Measurements from ENCODE around the gene DCN. TPM values are rescaled to one million over a fixed set of nuclear protein-coding genes. Genes with fewer than 3 reads are reported as not detected.

The DCN gene
- total RNA-seq, 1 donor from 2014 or later, result not detected

DNA sequence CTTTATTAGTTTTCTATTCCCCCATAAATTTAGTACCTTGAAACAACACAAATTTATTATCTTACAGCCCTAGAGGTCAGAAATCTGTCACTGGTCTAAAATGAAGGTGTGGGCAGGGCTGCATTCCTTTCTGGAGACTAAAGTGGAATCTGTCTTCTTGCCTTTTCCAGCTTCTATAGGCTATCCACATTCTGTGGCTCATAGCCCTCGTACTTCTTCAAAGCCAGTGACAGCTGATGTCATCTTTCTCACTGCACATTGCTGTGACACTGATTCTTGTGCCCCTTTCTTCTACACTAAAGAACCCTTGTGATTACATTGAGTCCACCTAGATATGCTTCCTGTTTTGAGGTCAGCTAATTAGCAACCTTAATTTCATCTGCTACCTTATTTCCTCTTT lies 23.2 kb upstream of the DCN start:
- H3F3A ChIP-seq (ENCODE audit: low read depth), result peaks cover 7% of the 10 kb centered on the region
- H3K36me3 ChIP-seq, result no peaks in the 10 kb centered on the region
- H3K4me3 ChIP-seq, result no peak overlapping the region
- H4K20me1 ChIP-seq (ENCODE audit: low read depth), result no peaks in the 10 kb centered on the region
- Mint-ChIP-seq H3K9me3 (peaks cover 5% of the 10 kb centered on the region), H3K4me1 (peaks cover 3% of the 10 kb centered on the region), H3K36me3 (no peaks in the 10 kb centered on the region), H3K27me3 (ENCODE audit: insufficient read depth, low read depth) (peaks cover 2% of the 10 kb centered on the region), H3K4me3 (no peak overlapping the region), H3K27ac (no peak overlapping the region)
- H3K9me3 ChIP-seq (ENCODE audit: low read depth), result no peaks in the 10 kb centered on the region
- no peaks in the 10 kb centered on the region for H3K27me3 ChIP-seq
- TF ChIP-seq EZH2 (IDR thresholded peaks at IDR 0.05) (no peak), EZH2phosphoT487 (IDR thresholded peaks at IDR 0.05) (no peak)
- TF ChIP-seq, protein P1, sequence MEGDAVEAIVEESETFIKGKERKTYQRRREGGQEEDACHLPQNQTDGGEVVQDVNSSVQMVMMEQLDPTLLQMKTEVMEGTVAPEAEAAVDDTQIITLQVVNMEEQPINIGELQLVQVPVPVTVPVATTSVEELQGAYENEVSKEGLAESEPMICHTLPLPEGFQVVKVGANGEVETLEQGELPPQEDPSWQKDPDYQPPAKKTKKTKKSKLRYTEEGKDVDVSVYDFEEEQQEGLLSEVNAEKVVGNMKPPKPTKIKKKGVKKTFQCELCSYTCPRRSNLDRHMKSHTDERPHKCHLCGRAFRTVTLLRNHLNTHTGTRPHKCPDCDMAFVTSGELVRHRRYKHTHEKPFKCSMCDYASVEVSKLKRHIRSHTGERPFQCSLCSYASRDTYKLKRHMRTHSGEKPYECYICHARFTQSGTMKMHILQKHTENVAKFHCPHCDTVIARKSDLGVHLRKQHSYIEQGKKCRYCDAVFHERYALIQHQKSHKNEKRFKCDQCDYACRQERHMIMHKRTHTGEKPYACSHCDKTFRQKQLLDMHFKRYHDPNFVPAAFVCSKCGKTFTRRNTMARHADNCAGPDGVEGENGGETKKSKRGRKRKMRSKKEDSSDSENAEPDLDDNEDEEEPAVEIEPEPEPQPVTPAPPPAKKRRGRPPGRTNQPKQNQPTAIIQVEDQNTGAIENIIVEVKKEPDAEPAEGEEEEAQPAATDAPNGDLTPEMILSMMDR (IDR thresholded peaks at IDR 0.05), result no peak
- no peak overlapping the region for H3K4me2 ChIP-seq
- no peaks in the 10 kb centered on the region for H3K79me2 ChIP-seq (ENCODE audit: low read depth)
- no peak for DNase-seq (ENCODE audit: low spot score)
- no peak overlapping the region for H2AFZ ChIP-seq (replicated peaks)
- peaks cover 16% of the 10 kb centered on the region for H3K4me1 ChIP-seq
- H3K9ac ChIP-seq, result no peak overlapping the region
- H3K27ac ChIP-seq, result no peak overlapping the region

DNA sequence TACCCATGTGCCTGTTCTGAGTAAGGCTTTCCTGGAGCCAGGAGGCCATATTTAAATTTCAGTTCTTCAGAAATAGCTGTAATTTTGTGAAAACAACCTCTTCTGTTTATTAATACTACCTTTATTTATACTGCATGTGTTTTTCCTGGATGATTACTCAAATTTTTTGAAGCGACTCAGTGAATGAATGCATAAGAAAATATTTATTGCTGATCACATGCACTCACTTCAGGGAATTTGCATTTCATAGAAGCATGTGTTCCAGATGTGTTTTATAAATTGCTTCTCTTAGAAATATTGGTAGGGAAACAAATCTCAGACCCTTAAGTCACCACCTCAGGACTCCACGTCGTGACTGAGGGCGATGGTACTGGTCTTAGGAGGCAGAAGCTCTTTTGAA lies 21.8 kb upstream of the DCN start:
- Histone ChIP-seq H3K4me1 (peaks cover 16% of the 10 kb centered on the region), H3K79me2 (ENCODE audit: low read depth) (no peaks in the 10 kb centered on the region), H2AFZ (replicated peaks) (peak overlapping the region; percentile 37), H3K36me3 (no peaks in the 10 kb centered on the region), H3K9ac (no peak overlapping the region), H3K4me2 (no peak overlapping the region), H3K27ac (no peak overlapping the region), H3K4me3 (no peak overlapping the region), H3K9me3 (ENCODE audit: low read depth) (no peaks in the 10 kb centered on the region), H3F3A (ENCODE audit: low read depth) (peaks cover 7% of the 10 kb centered on the region), H4K20me1 (ENCODE audit: low read depth) (no peaks in the 10 kb centered on the region), H3K27me3 (no peaks in the 10 kb centered on the region)
- peaks cover 5% of the 10 kb centered on the region for H3K9me3 Mint-ChIP-seq
- TF ChIP-seq, protein P1 (IDR thresholded peaks at IDR 0.05), result no peak
- no peak for TF ChIP-seq EZH2phosphoT487 (IDR thresholded peaks at IDR 0.05)
- TF ChIP-seq EZH2 (IDR thresholded peaks at IDR 0.05), result no peak
- H3K4me3 Mint-ChIP-seq, result no peak overlapping the region
- H3K36me3 Mint-ChIP-seq, result no peaks in the 10 kb centered on the region
- H3K4me1 Mint-ChIP-seq, result peaks cover 3% of the 10 kb centered on the region
- H3K27ac Mint-ChIP-seq, result no peak overlapping the region
- peaks cover 2% of the 10 kb centered on the region for H3K27me3 Mint-ChIP-seq (ENCODE audit: insufficient read depth, low read depth)
- no peak for DNase-seq (ENCODE audit: low spot score)

DNA sequence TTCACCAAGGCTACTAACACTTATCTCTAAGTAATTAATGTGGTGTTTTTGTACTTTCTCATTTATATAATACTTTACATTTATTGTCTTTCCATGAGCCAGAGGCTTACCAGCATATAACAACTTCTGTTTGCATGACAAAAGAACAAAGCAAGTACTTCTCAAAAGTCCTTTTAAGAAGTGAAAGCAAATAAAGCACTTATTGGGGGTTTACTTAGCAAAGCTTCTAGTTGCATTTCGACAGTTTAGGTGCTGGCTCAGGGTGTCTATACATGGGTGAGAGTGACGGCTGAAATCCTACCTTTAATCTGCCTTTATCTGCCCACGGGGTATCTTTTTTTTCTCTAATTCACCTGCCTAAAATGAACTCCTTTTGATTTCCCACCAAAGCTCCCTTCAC lies 21.0 kb upstream of the DCN start:
- H3K27me3 Mint-ChIP-seq (ENCODE audit: insufficient read depth, low read depth), result peaks cover 2% of the 10 kb centered on the region
- H3K36me3 ChIP-seq, result no peaks in the 10 kb centered on the region
- H3K9ac ChIP-seq, result no peak overlapping the region
- no peak overlapping the region for H2AFZ ChIP-seq (replicated peaks)
- H3K4me2 ChIP-seq, result peak overlapping the region; percentile 37
- no peaks in the 10 kb centered on the region for H3K36me3 Mint-ChIP-seq
- peaks cover 7% of the 10 kb centered on the region for H3F3A ChIP-seq (ENCODE audit: low read depth)
- peaks cover 7% of the 10 kb centered on the region for H3K9me3 Mint-ChIP-seq
- DNase-seq (ENCODE audit: low spot score), result peak; percentile 17
- no peak for TF ChIP-seq EZH2phosphoT487 (IDR thresholded peaks at IDR 0.05)
- TF ChIP-seq, protein P1 (IDR thresholded peaks at IDR 0.05), result no peak
- TF ChIP-seq EZH2 (IDR thresholded peaks at IDR 0.05), result no peak
- H3K27ac ChIP-seq, result peak overlapping the region; percentile 17
- peaks cover 3% of the 10 kb centered on the region for H3K4me1 Mint-ChIP-seq
- H3K4me3 Mint-ChIP-seq, result no peak overlapping the region
- no peaks in the 10 kb centered on the region for H3K27me3 ChIP-seq
- peaks cover 16% of the 10 kb centered on the region for H3K4me1 ChIP-seq
- no peaks in the 10 kb centered on the region for H4K20me1 ChIP-seq (ENCODE audit: low read depth)
- H3K27ac Mint-ChIP-seq, result peak overlapping the region; percentile 39
- H3K79me2 ChIP-seq (ENCODE audit: low read depth), result no peaks in the 10 kb centered on the region
- no peaks in the 10 kb centered on the region for H3K9me3 ChIP-seq (ENCODE audit: low read depth)
- no peak overlapping the region for H3K4me3 ChIP-seq

Data from neural progenitor cell (in vitro differentiated cells).